Suprapubic skin (tissue), 4 donors: ENCODE data around the gene PRSS21.

Experiments used
- CTCF ChIP-seq, 2 donors: fragments of 200-600 bp in 1 of 2; fragments of 450-650 bp in 1 of 2; sonication (generic) in 1 of 2; IDR thresholded peaks; one replicate each; pipeline ENCODE4 v1.5.1; 2016 to 2019; ENCODE audit warnings: antibody characterized with exemption in 2 of 2, mild to moderate bottlenecking in 1 of 2, moderate library complexity in 1 of 2
- EP300 ChIP-seq: sonication (generic); formaldehyde crosslinking; IDR thresholded peaks from one replicate; pipeline ENCODE4 v1.6.1; 2017; ENCODE audit warnings: antibody characterized with exemption
- POLR2A ChIP-seq, 2 donors: fragments of 450-650 bp; IDR thresholded peaks; one replicate each; pipeline ENCODE4 v1.6.1; 2017; ENCODE audit warnings: antibody characterized with exemption in 2 of 2, mild to moderate bottlenecking in 2 of 2, moderate library complexity in 2 of 2
- POLR2AphosphoS5 ChIP-seq, 3 donors: sonication (generic); formaldehyde crosslinking; IDR thresholded peaks; one replicate each; pipeline ENCODE4 v1.6.1; 2017; ENCODE audit warnings: antibody characterized with exemption in 3 of 3

GRCh38 chr16:2787961-2788360 is 29.1 kb upstream of the PRSS21 start:
- TF ChIP-seq POLR2A (IDR thresholded peaks at IDR 0.05) (no peak), CTCF (IDR thresholded peaks at IDR 0.05) (no peak), POLR2AphosphoS5 (IDR thresholded peaks at IDR 0.05) (no peak), EP300 (no peak)
